IPS DF 6.9 (cell line): ENCODE measurements around the gene ERICH6B.

ENCODE experiments used
- DNase-seq: peaks from one replicate; pipeline ENCODE4 v3.0.0-alpha.2; 2013; ENCODE audit warnings: low read depth, low spot score
- H3K27ac ChIP-seq: one replicate; pipeline ENCODE4 v1.5.1; 2013; ENCODE audit warnings: low read length, control low read depth
- H3K27me3 ChIP-seq: 2 replicates; pipeline ENCODE4 v1.6.1; 2013; ENCODE audit warnings: mild to moderate bottlenecking, low read length; ENCODE audit not compliant: control insufficient read depth, insufficient read depth
- H3K36me3 ChIP-seq: 2 replicates; pipeline ENCODE4 v1.6.1; 2013; ENCODE audit warnings: low read length; ENCODE audit not compliant: control insufficient read depth, insufficient read depth
- H3K4me1 ChIP-seq: 2 replicates; pipeline ENCODE4 v1.6.1; 2013; ENCODE audit warnings: low read length; ENCODE audit not compliant: control insufficient read depth, insufficient read depth
- H3K4me3 ChIP-seq: 2 replicates; pipeline ENCODE4 v1.5.1; 2013; ENCODE audit warnings: mild to moderate bottlenecking, low read length
- H3K9me3 ChIP-seq: 2 replicates; pipeline ENCODE4 v1.6.1; 2013; ENCODE audit warnings: low read length, inconsistent platforms; ENCODE audit not compliant: control insufficient read depth, insufficient read depth
- WGBS: extraction: QIAGEN DNeasy Blood & Tissue Kit; methylation state at CpG from one replicate; pipeline ENCODE4 v1.1.7; 2013; ENCODE audit warnings: mixed read lengths, missing lambda C conversion rate; ENCODE audit not compliant: insufficient read length, insufficient coverage; 5-methylcytosine and 5-hydroxymethylcytosine counted together

Gene ERICH6B

DNA sequence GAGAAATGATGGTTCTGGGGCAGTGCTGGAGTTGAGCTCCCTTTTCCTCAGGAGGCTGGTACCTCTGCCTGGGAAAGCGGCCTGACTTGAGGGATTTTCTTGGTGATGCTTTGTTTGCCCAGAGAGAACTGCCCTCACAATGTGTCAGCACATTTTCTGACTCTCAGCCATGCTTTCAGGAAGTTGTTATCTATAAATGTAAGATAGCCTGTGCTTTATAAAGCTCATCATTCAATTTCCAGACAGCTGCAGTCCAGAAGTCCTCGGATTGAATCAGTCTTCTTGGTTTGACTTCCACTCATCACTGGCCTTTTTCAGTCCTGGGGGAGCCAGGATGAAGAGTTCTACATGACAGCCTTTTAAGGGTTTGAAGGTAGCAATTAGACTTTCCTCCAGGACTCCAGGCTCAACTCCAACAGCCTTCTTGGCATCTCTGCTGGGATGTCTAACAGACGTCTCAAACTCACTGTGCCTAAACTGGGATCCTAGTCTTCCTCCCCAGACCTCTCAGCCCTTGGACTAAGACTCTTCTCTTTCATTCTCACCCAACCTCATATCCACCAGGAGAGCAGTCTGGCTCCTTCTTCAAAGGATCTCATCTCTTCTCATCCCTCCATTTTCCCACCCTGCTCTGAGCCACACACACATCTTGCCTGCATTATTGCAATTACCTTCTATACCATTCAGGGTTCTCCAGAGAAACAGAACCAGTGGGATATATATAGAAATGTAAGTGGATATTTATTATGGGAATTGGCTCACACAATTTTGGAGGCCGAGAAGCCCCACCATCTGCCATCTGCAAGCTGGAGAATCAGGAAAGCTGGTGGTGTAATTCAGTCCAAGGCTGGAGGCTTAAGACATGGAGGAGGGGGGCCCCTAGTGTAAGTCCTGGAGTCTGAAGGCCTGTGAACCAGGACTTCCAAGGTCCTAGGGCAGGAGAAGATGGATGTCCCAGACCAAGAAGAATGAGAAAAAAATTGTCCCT is 13.1 kb downstream of the ERICH6B start:
- Histone ChIP-seq H3K27ac (no peak overlapping the region), H3K4me3 (no peak overlapping the region), H3K36me3 (no peaks in the 10 kb centered on the region), H3K27me3 (no peaks in the 10 kb centered on the region), H3K9me3 (no peaks in the 10 kb centered on the region), H3K4me1 (no peaks in the 10 kb centered on the region)
- no CpG with 5 or more reads among the region's 4 CpGs for WGBS
- DNase-seq = no peak

DNA sequence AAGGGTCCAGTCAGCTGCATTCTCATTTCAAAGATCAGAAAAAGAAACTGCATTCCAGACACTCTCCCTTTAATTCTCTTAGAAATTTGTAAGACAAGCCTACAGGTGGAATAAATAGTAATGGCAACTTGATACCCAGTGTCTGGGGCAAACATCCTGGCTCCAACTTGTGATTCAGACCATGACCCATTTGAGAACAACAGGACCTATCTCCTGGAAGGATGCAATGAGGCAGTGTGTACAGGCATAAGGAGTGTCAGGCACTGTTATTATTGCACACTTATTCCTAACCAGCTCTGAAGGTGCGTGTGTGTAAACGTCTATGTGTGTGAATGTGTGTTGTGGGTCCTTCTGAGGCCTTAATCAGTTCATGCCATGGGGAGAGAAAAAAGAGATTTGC is 13.9 kb downstream of the ERICH6B start:
- H3K36me3 ChIP-seq = no peaks in the 10 kb centered on the region
- no peak overlapping the region for H3K4me3 ChIP-seq
- no peaks in the 10 kb centered on the region for H3K9me3 ChIP-seq
- no CpG with 5 or more reads among the region's 2 CpGs for WGBS
- no peaks in the 10 kb centered on the region for H3K4me1 ChIP-seq
- H3K27me3 ChIP-seq = no peaks in the 10 kb centered on the region
- H3K27ac ChIP-seq = no peak overlapping the region
- no peak for DNase-seq

DNA sequence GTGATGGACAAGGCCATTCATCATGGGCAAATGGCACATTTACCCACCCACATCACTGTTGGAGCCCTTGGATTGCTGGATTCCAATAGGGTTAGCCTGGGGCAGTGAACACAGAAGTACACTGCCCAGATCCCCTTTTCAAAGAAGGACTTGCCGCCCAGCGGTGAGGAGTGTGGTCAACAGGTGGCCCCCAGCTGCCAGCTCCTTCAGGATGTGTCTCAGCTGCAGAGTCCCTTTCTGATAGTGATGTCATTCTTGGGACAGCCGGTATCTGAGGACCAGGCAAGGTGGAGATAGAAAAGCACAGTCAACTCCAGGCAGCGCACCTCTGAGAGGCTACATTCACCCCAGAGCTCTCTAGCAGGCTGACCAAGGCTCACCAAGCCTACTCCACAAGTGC is 16.9 kb downstream of the ERICH6B start:
- no peak for DNase-seq
- Histone ChIP-seq H3K27me3 (no peaks in the 10 kb centered on the region), H3K4me3 (no peak overlapping the region), H3K4me1 (no peaks in the 10 kb centered on the region), H3K36me3 (no peaks in the 10 kb centered on the region), H3K27ac (no peak overlapping the region), H3K9me3 (no peaks in the 10 kb centered on the region)
- WGBS = no CpG with 5 or more reads among the region's 4 CpGs

DNA sequence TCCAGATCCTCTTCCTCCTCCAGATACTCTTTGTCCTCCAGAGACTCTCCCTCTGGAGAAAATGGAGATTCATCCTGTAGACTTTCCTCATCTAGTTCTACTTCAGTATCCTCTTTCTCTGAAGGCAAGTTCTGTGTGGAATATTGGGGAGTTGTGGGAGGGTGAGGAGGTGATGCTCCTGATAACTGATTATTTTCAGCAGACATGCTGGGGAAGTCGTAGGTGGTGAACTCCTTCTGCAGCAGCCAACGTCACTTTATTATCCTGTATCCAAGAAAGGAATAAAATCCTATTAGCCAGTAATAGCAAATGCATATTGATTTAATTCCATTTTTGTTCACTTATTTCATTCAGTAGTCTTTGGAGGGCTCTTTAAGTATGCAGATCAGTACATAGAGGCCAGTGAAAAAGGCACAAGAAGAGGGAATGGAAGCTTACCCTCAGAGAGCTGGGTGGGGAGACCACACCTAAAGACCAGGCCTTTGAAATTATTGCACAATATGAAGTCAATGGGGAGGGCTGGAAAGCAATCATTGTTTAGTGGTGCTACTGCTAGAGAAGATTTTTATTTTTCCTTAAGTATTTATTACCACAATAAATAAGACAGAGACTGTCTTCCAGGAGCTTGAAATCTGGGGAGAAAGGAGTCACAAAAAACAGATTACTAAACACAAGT is 18.6 kb downstream of the ERICH6B start:
- no peaks in the 10 kb centered on the region for H3K36me3 ChIP-seq
- no peak overlapping the region for H3K4me3 ChIP-seq
- no peaks in the 10 kb centered on the region for H3K9me3 ChIP-seq
- H3K27me3 ChIP-seq = no peaks in the 10 kb centered on the region
- no peaks in the 10 kb centered on the region for H3K4me1 ChIP-seq
- no peak for DNase-seq
- H3K27ac ChIP-seq = no peak overlapping the region
- WGBS = no CpG with 5 or more reads among the region's 2 CpGs

DNA sequence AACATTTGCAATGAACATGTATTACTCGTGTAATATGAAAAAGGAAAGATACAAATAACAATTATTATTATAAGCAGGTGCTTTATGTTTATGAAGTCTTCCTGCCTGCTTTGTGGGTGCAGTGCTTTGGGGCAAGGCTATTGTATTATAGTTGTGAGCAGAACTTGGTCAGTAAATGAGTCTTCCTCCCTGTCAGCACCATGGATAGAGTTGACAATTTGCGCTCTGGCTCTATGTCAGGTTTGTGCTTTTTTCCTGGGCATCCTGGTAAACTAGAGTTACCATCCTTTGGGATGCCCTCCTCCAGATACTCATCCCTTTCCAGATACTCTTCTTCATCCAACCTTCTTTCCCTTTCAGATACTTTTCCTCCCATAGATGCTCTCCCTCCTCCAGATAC is 19.6 kb downstream of the ERICH6B start:
- H3K36me3 ChIP-seq = no peaks in the 10 kb centered on the region
- no peak overlapping the region for H3K4me3 ChIP-seq
- no peak overlapping the region for H3K27ac ChIP-seq
- no peaks in the 10 kb centered on the region for H3K4me1 ChIP-seq
- no peaks in the 10 kb centered on the region for H3K9me3 ChIP-seq
- no peaks in the 10 kb centered on the region for H3K27me3 ChIP-seq
- no CpG with 5 or more reads among the region's 2 CpGs for WGBS
- no peak for DNase-seq

DNA sequence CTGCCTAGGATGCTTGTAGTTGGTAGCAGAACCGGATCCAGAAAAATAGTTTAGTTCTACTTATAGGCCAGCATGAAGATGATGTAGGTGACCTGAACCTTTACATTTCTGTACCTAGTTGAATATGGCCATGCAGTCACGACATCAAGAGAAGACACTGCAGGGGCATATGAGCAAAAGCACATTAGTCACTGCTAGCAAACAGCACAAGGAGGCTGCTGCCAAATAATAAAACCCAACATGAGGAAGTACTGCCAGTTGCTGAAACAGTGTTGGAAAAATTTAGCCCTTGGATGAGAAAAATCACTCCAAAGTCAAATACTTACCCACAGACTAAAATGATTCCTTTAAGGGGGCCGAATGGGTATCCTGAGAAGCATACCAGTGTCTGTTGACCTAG is 20.8 kb downstream of the ERICH6B start:
- no peaks in the 10 kb centered on the region for H3K36me3 ChIP-seq
- no peak overlapping the region for H3K27ac ChIP-seq
- H3K9me3 ChIP-seq = no peaks in the 10 kb centered on the region
- H3K27me3 ChIP-seq = no peaks in the 10 kb centered on the region
- no peak for DNase-seq
- no CpG with 5 or more reads among the region's 3 CpGs for WGBS
- no peaks in the 10 kb centered on the region for H3K4me1 ChIP-seq
- no peak overlapping the region for H3K4me3 ChIP-seq

- Histone ChIP-seq H3K4me3 (no peak overlapping the region), H3K36me3 (no peaks in the 10 kb centered on the region), H3K4me1 (no peaks in the 10 kb centered on the region), H3K27me3 (no peaks in the 10 kb centered on the region), H3K27ac (no peak overlapping the region), H3K9me3 (no peaks in the 10 kb centered on the region)
- no CpG with 5 or more reads among the region's 2 CpGs for WGBS
- DNase-seq = no peak
Observed at GRCh38 chr13:45594227-45594626, 21.3 kb downstream of the ERICH6B start.

GRCh38 chr13:45592758-45593157 is 22.8 kb downstream of the ERICH6B start:
- Histone ChIP-seq H3K27me3 (no peaks in the 10 kb centered on the region), H3K9me3 (no peaks in the 10 kb centered on the region), H3K4me1 (no peaks in the 10 kb centered on the region), H3K4me3 (no peak overlapping the region), H3K36me3 (no peaks in the 10 kb centered on the region), H3K27ac (no peak overlapping the region)
- no peak for DNase-seq
- no CpG with 5 or more reads among the region's 2 CpGs for WGBS

- DNase-seq = no peak
- Histone ChIP-seq H3K27me3 (no peaks in the 10 kb centered on the region), H3K4me1 (no peaks in the 10 kb centered on the region), H3K9me3 (no peaks in the 10 kb centered on the region), H3K36me3 (no peaks in the 10 kb centered on the region), H3K27ac (no peak overlapping the region), H3K4me3 (no peak overlapping the region)
- no CpG with 5 or more reads among the region's 4 CpGs for WGBS
Observed at GRCh38 chr13:45590066-45590465, 25.5 kb downstream of the ERICH6B start.

GRCh38 chr13:45587897-45588296 is 27.6 kb downstream of the ERICH6B start:
- no CpG with 5 or more reads among the region's 1 CpG for WGBS
- DNase-seq = no peak
- no peak overlapping the region for H3K27ac ChIP-seq
- H3K36me3 ChIP-seq = no peaks in the 10 kb centered on the region
- no peaks in the 10 kb centered on the region for H3K27me3 ChIP-seq
- no peaks in the 10 kb centered on the region for H3K9me3 ChIP-seq
- no peak overlapping the region for H3K4me3 ChIP-seq
- H3K4me1 ChIP-seq = no peaks in the 10 kb centered on the region
